ENCODE results near the gene MECP2. TPM values are rescaled to one million over a fixed set of nuclear protein-coding genes. Genes with fewer than 3 reads are reported as not detected.
A peak's percentile ranks its signal among the peaks of the same experiment; 100 is the strongest.

MECP2 gene
- total RNA-seq, 1 experiment from 2014 or later: 88.9 TPM

DNA sequence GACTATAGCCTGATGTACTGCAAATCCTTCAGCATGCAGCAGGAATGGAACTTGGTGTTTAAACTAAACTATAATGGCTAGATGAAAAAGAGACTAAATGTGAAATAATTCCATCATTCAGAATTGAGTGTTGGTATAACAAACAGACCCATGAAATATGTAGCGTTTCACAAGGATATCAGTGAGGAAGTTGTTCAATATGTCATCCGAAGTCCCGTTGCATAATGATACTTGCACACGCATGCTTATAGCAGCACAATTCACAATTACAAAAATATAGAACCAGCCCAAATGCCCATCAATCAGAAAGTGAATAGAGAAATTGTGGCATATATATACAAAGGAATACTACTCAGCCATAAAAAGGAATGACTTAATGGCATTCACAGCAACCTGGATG, 20.4 kb downstream of the MECP2 start:
- in situ Hi-C loops (cut with HindIII; ENCODE audit: low pct_unique_long_range_greater_than_20kb, low sequenced_read_pairs) (no loop called here), intact Hi-C loops (cut with micrococcal nuclease; ENCODE audit: unreplicated experiment) (no loop called here)
- TF ChIP-seq REST (IDR thresholded peaks at IDR 0.05; ENCODE audit: insufficient read depth in 1 of 2, low read depth in 2 of 2, low read length in 1 of 2) (no peak), POLR2AphosphoS5 (IDR thresholded peaks at IDR 0.05; ENCODE audit: low read depth, low read length) (no peak), SIN3A (IDR thresholded peaks at IDR 0.05; ENCODE audit: borderline replicate concordance, insufficient read depth, low read depth, low read length) (no peak), TCF7L2 (IDR thresholded peaks at IDR 0.05; ENCODE audit: low read depth, low read length) (no peak), CTCF (IDR thresholded peaks at IDR 0.05) (no peak)
- BruUV-seq (replicated peaks): no TSS peak
- H3K4me3 ChIP-seq (ENCODE audit: low read depth in 2 of 2, low read length in 2 of 2): no peak overlapping the region
- peaks cover 17% of the 10 kb centered on the region for H3K4me1 ChIP-seq (ENCODE audit: control insufficient read depth, insufficient read depth, low read length)
- H3K27ac ChIP-seq (ENCODE audit: low read length): no peak overlapping the region
- H3K27me3 ChIP-seq (ENCODE audit: control insufficient read depth, insufficient read depth, low read length): no peaks in the 10 kb centered on the region
- CTCF ChIA-PET: no interaction called here
- POLR2A ChIA-PET: no interaction called here
- no peaks in the 10 kb centered on the region; the same call in 1 of the 2 replicates for H3K36me3 ChIP-seq (ENCODE audit: control insufficient read depth, insufficient read depth, low read length)
- no peaks in the 10 kb centered on the region for H3K9me3 ChIP-seq (ENCODE audit: control insufficient read depth, insufficient read depth, low read depth, low read length)
- DNase-seq (ENCODE audit: low read depth, low spot score) (no peak), ATAC-seq (no peak)

DNA sequence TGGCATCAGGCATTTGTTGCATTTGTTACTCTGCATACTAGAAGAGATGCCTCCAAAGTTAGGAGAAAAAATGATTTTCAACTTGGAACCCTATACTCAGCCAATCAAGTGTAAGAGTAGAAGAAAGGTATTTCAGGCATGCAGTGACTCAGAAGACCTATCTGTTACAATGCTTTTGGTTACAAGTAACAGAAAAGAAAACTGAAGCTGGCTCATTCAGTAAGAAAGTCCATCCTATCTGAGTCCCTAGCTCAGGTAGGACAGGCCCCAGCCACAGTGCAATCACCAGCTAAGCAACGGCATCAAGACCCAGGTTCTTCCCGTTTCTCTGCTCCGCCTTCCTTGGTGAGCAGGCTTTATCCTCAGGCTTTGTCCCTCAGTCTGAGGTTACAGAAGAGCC, 23.3 kb downstream of the MECP2 start:
- Histone ChIP-seq H3K36me3 (ENCODE audit: control insufficient read depth, insufficient read depth, low read length) (no peaks in the 10 kb centered on the region; the same call in 1 of the 2 replicates), H3K27ac (ENCODE audit: low read length) (peak overlapping the region; percentile 66), H3K4me1 (ENCODE audit: control insufficient read depth, insufficient read depth, low read length) (peaks cover 17% of the 10 kb centered on the region), H3K9me3 (ENCODE audit: control insufficient read depth, insufficient read depth, low read depth, low read length) (no peaks in the 10 kb centered on the region), H3K4me3 (ENCODE audit: low read depth in 2 of 2, low read length in 2 of 2) (no peak overlapping the region; a peak in 1 of 4 replicates), H3K27me3 (ENCODE audit: control insufficient read depth, insufficient read depth, low read length) (no peaks in the 10 kb centered on the region)
- intact Hi-C loops (cut with micrococcal nuclease; ENCODE audit: unreplicated experiment): no loop called here
- DNase-seq (ENCODE audit: low read depth, low spot score) (no peak), ATAC-seq (peak; percentile 84)
- no peak for TF ChIP-seq POLR2AphosphoS5 (IDR thresholded peaks at IDR 0.05; ENCODE audit: low read depth, low read length)
- TF ChIP-seq SIN3A (IDR thresholded peaks at IDR 0.05; ENCODE audit: borderline replicate concordance, insufficient read depth, low read depth, low read length): no peak
- TF ChIP-seq TCF7L2 (IDR thresholded peaks at IDR 0.05; ENCODE audit: low read depth, low read length): no peak
- no peak for TF ChIP-seq CTCF (IDR thresholded peaks at IDR 0.05)
- in situ Hi-C loops (cut with HindIII; ENCODE audit: low pct_unique_long_range_greater_than_20kb, low sequenced_read_pairs): no loop called here
- ChIA-PET POLR2A (interaction anchor here (0.5 kb wide), 1 partner anchor 21 kb away, joined by 3 read pairs; no protein-coding TSS in a partner anchor), CTCF (no interaction called here)
- BruUV-seq (replicated peaks): no TSS peak
